ENCODE measurements around the gene RNF217.
A peak's percentile ranks its signal among the peaks of the same experiment; 100 is the strongest.

The RNF217 gene

DNA sequence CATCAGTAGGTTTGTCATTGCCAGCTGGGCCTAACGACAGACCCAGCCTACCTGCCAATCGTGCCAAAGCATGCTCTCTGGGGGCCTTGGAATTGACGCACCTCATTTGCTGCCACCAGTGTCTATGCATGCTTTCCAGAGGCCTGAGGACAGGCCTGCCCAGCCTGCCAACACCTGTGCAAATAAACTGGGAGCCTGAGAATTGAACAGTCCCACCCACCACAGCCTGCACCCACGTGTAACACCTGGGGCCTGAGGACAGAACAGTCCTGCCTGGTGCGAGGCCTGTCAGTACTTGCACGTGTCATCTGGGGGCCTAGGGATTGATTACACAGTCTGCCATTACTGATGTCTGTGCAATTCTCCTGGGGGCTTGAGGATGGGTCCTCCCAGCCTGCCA lies 6.2 kb upstream of the RNF217 start:
- no peak overlapping the region for H3K4me3 ChIP-seq (ENCODE audit: low read depth, low read length)
- H2AFZ ChIP-seq: no peak overlapping the region
- peaks cover 25% of the 10 kb centered on the region for H3K79me2 ChIP-seq
- peaks cover 20% of the 10 kb centered on the region for H3K4me1 ChIP-seq
- no peak overlapping the region for H3K27ac ChIP-seq
- TF ChIP-seq, protein P1, sequence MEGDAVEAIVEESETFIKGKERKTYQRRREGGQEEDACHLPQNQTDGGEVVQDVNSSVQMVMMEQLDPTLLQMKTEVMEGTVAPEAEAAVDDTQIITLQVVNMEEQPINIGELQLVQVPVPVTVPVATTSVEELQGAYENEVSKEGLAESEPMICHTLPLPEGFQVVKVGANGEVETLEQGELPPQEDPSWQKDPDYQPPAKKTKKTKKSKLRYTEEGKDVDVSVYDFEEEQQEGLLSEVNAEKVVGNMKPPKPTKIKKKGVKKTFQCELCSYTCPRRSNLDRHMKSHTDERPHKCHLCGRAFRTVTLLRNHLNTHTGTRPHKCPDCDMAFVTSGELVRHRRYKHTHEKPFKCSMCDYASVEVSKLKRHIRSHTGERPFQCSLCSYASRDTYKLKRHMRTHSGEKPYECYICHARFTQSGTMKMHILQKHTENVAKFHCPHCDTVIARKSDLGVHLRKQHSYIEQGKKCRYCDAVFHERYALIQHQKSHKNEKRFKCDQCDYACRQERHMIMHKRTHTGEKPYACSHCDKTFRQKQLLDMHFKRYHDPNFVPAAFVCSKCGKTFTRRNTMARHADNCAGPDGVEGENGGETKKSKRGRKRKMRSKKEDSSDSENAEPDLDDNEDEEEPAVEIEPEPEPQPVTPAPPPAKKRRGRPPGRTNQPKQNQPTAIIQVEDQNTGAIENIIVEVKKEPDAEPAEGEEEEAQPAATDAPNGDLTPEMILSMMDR (IDR thresholded peaks at IDR 0.05): no peak
- H3K36me3 ChIP-seq (ENCODE audit: control insufficient read depth, insufficient read depth, low read length): no peaks in the 10 kb centered on the region
- no peaks in the 10 kb centered on the region for H3K9me3 ChIP-seq (ENCODE audit: control insufficient read depth, low read length)
- H3K9ac ChIP-seq: no peak overlapping the region
- no peaks in the 10 kb centered on the region for H3K27me3 ChIP-seq (ENCODE audit: control insufficient read depth, insufficient read depth, low read length)
- no peak overlapping the region for H3K4me2 ChIP-seq (ENCODE audit: low read length)

DNA sequence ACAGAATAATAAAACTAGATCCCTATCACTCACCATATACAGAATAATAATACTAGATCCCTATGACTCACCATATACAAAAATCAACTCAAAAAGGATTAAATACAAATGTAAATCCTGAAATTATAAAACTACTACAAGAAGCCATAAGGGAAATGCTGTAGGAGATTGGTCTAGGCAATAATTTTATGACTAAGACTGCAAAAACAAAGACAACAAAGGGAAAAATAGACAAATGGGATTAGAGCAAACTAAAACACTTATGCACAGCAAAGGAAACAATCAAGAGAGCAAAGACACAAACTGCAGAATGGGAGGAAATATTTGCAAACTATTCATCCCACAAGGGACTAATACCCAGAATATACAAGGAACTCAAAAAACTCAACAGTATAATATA lies 4.1 kb upstream of the RNF217 start:
- H3K79me2 ChIP-seq: peaks cover 36% of the 10 kb centered on the region
- no peak overlapping the region for H3K27ac ChIP-seq
- no peak overlapping the region for H2AFZ ChIP-seq
- no peaks in the 10 kb centered on the region for H3K9me3 ChIP-seq (ENCODE audit: control insufficient read depth, low read length)
- H3K9ac ChIP-seq: no peak overlapping the region
- H3K4me2 ChIP-seq (ENCODE audit: low read length): no peak overlapping the region
- H3K4me1 ChIP-seq: peaks cover 23% of the 10 kb centered on the region
- no peak overlapping the region for H3K4me3 ChIP-seq (ENCODE audit: low read depth, low read length)
- H3K36me3 ChIP-seq (ENCODE audit: control insufficient read depth, insufficient read depth, low read length): peaks cover under 1% of the 10 kb centered on the region
- H3K27me3 ChIP-seq (ENCODE audit: control insufficient read depth, insufficient read depth, low read length): no peaks in the 10 kb centered on the region
- TF ChIP-seq, protein P1 (IDR thresholded peaks at IDR 0.05): no peak

DNA sequence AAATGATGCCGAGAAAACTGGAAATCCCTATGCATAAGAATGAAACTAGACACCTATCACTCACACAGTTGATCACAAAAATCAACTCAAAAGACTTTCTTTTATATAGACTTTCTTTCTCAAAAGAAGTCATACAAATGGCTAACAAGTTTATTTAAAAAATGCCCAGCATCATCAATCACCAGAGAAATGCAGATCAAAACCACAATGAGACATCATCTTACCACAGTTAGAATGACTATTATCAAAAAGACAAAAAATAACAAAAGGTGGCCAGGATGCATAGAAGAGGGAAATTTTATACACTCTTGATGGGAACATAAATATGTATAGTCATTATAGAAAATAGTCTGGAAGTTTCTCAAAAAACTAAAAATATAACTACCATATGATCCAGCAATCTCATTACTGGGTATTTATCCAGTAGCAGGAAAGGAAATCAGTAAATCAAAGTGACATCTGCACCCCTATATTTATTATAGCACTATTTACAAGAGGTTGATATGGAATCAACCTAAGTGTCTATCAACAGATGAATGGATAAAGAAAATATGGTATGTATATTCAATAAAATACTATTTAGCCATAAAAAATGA lies 3.4 kb upstream of the RNF217 start:
- Histone ChIP-seq H3K27me3 (ENCODE audit: control insufficient read depth, insufficient read depth, low read length) (no peaks in the 10 kb centered on the region), H3K4me3 (ENCODE audit: low read depth, low read length) (no peak overlapping the region), H3K27ac (no peak overlapping the region), H2AFZ (no peak overlapping the region), H3K9ac (no peak overlapping the region), H3K79me2 (peaks cover 39% of the 10 kb centered on the region), H3K36me3 (ENCODE audit: control insufficient read depth, insufficient read depth, low read length) (peaks cover 7% of the 10 kb centered on the region), H3K4me2 (ENCODE audit: low read length) (peak overlapping the region; percentile 2), H3K4me1 (peaks cover 23% of the 10 kb centered on the region), H3K9me3 (ENCODE audit: control insufficient read depth, low read length) (no peaks in the 10 kb centered on the region)
- TF ChIP-seq, protein P1 (IDR thresholded peaks at IDR 0.05): no peak

DNA sequence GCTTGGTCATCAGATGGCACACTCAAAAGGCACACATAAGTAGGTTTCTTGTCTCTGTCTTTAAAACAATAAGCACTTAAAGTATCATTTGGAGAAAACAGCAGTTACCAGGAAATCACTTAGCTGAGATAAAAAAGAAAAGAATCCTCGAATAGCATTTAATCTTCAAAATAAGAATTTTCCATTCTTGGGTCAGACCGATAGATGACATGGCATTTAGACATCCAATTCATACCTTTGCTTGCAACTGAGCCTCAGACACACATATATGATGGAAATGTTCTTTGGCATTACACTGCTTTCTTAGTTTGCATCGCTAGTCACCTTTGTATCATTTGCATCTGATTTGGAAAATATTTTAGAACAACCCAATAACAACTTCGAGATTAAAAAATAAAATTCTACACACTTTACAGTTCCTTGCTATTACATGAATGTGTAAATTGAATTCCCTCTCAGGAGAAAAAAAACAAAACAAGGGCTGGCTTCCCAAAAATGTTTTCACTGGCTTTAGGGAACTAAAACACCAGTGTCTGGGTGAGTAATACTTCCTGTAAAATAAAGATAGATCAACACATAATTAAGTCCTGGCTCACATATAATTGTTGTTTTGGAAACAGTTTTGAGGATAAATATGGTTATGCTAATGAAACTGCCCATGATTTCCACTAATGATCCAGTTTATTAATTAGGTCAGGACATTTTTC lies 1.3 kb upstream of the RNF217 start:
- Histone ChIP-seq H3K27me3 (ENCODE audit: control insufficient read depth, insufficient read depth, low read length) (no peaks in the 10 kb centered on the region), H3K9me3 (ENCODE audit: control insufficient read depth, low read length) (no peaks in the 10 kb centered on the region), H3K27ac (peak overlapping the region; percentile 74), H3K79me2 (peaks cover 49% of the 10 kb centered on the region), H3K36me3 (ENCODE audit: control insufficient read depth, insufficient read depth, low read length) (peaks cover 8% of the 10 kb centered on the region), H2AFZ (peak overlapping the region; percentile 86), H3K9ac (no peak overlapping the region), H3K4me1 (peaks cover 19% of the 10 kb centered on the region), H3K4me3 (ENCODE audit: low read depth, low read length) (peak overlapping the region; percentile 91), H3K4me2 (ENCODE audit: low read length) (peak overlapping the region; percentile 88)
- TF ChIP-seq, protein P1 (IDR thresholded peaks at IDR 0.05): no peak

DNA sequence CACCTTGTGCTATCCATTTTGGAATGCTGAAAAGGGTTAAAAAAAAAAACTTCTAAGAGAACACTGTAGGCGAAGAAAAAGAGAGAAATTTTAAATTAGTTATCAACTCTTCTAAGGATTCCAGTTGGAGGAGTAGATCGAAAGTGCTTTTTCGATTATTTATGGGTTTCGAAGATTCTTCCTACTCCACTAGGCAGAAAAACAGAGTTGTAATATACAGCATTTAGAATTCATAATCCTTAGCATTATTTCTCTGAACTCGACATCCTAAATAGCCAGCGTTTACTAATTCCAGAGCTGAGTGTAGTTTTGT lies 817 bp upstream of the RNF217 start:
- peaks cover 13% of the 10 kb centered on the region for H3K36me3 ChIP-seq (ENCODE audit: control insufficient read depth, insufficient read depth, low read length)
- H3K9me3 ChIP-seq (ENCODE audit: control insufficient read depth, low read length): no peaks in the 10 kb centered on the region
- H3K4me1 ChIP-seq: peaks cover 19% of the 10 kb centered on the region
- TF ChIP-seq, protein P1 (IDR thresholded peaks at IDR 0.05): no peak
- H3K9ac ChIP-seq: peak overlapping the region; percentile 6
- peak overlapping the region; percentile 91 for H3K4me3 ChIP-seq (ENCODE audit: low read depth, low read length)
- H3K79me2 ChIP-seq: peaks cover 51% of the 10 kb centered on the region
- peak overlapping the region; percentile 88 for H3K4me2 ChIP-seq (ENCODE audit: low read length)
- H3K27me3 ChIP-seq (ENCODE audit: control insufficient read depth, insufficient read depth, low read length): no peaks in the 10 kb centered on the region
- peak overlapping the region; percentile 74 for H3K27ac ChIP-seq
- H2AFZ ChIP-seq: peak overlapping the region; percentile 86
